ENCODE results near the gene MAP2K3.
"Not testable (repeated sequence)": the region's sequence is repeated elsewhere in the genome, so short reads cannot be mapped to it uniquely, and the experiment has no call there.

- TF ChIP-seq POLR2AphosphoS5 (IDR thresholded peaks at IDR 0.05; ENCODE audit: borderline replicate concordance, low read depth, low read length); EZH2 (IDR thresholded peaks at IDR 0.05); FOXP2 (optimal IDR thresholded peaks at IDR 0.05; ENCODE audit: control extremely low read depth, extremely low read length, insufficient read depth): not testable (repeated sequence)
Observed at GRCh38 chr17:21348926-21349261, 64.4 kb downstream of the MAP2K3 start.
